HG03439 (cell line): Measurements from ENCODE around the gene PLA2G10.
"Not testable (repeated sequence)": the region's sequence is repeated elsewhere in the genome, so short reads cannot be mapped to it uniquely, and the experiment has no call there.

ENCODE experiments used
- ATAC-seq: cut with Tn5 transposase; IDR thresholded peaks from one replicate; pipeline ENCODE4 v1.9.1; 2021; ENCODE audit warnings: mild to moderate bottlenecking, moderate library complexity; ENCODE audit not compliant: unreplicated experiment

PLA2G10 gene

GRCh38 chr16:14694129-14694528 lies at the start of gene PLA2G10:
PLA2G10 (minus strand) TSS chr16:14694308; CDS start chr16:14694229, 79 bp downstream.
- not testable (repeated sequence) for ATAC-seq

- peak; percentile 98 for ATAC-seq
Observed at GRCh38 chr16:14742273-14743128, 48.4 kb upstream of the PLA2G10 start, which contains the start of gene NPIPA2. NPIPA2 (plus strand) TSS chr16:14742533; CDS start chr16:14748066, 5,533 bp downstream.

- ATAC-seq = not testable (repeated sequence)
Observed at GRCh38 chr16:14741794-14742193, 47.7 kb upstream of the PLA2G10 start.

GRCh38 chr16:14740832-14741385 lies 46.8 kb upstream of the PLA2G10 start:
- not testable (repeated sequence) for ATAC-seq

- not testable (repeated sequence) for ATAC-seq
Observed at GRCh38 chr16:14733233-14733632, 39.1 kb upstream of the PLA2G10 start.

- ATAC-seq = peak; percentile 95
Observed at GRCh38 chr16:14703156-14704011, 9.3 kb upstream of the PLA2G10 start, which contains the start of gene NPIPA3. NPIPA3 (plus strand) TSS chr16:14703411; CDS start chr16:14708944, 5,533 bp downstream.

GRCh38 chr16:14702672-14703071 lies 8.6 kb upstream of the PLA2G10 start:
- ATAC-seq = not testable (repeated sequence)

GRCh38 chr16:14701859-14702258 lies 7.8 kb upstream of the PLA2G10 start:
- not testable (repeated sequence) for ATAC-seq

GRCh38 chr16:14685870-14686793 lies 8.0 kb downstream of the PLA2G10 start:
- ATAC-seq = not testable (repeated sequence)

- no peak for ATAC-seq
Observed at GRCh38 chr16:14682121-14682520, 12.0 kb downstream of the PLA2G10 start.

GRCh38 chr16:14681115-14681514 lies 13.0 kb downstream of the PLA2G10 start:
- no peak for ATAC-seq

- ATAC-seq = not testable (repeated sequence)
Observed at GRCh38 chr16:14680396-14680795, 13.7 kb downstream of the PLA2G10 start.

- no peak for ATAC-seq
Observed at GRCh38 chr16:14678748-14679497, 15.2 kb downstream of the PLA2G10 start.

- ATAC-seq = no peak
Observed at GRCh38 chr16:14677627-14678026, 16.5 kb downstream of the PLA2G10 start.

GRCh38 chr16:14676633-14677032 lies 17.5 kb downstream of the PLA2G10 start:
- no peak for ATAC-seq

GRCh38 chr16:14672403-14672971 lies 21.6 kb downstream of the PLA2G10 start:
- ATAC-seq = peak; percentile 59

- no peak for ATAC-seq
Observed at GRCh38 chr16:14669776-14670175, 24.3 kb downstream of the PLA2G10 start.

GRCh38 chr16:14668556-14669223 lies 25.4 kb downstream of the PLA2G10 start:
- no peak for ATAC-seq
